Testis (tissue), 5 donors: ENCODE measurements around the gene TRUB2. TPM values are rescaled to one million over a fixed set of nuclear protein-coding genes. Genes with fewer than 3 reads are reported as not detected.

Source experiments
- DNase-seq: peaks from one replicate; pipeline ENCODE4 v3.0.0-alpha.2; 2019
- H3K27ac ChIP-seq, 2 donors: fragments of 200-600 bp; sonication (generic); one replicate each; pipeline ENCODE4 v1.5.1; 2019
- H3K27me3 ChIP-seq: fragments of 200-600 bp; sonication (generic); one replicate; pipeline ENCODE4 v1.5.1; 2019
- H3K36me3 ChIP-seq: fragments of 200-600 bp; sonication (generic); one replicate; pipeline ENCODE4 v1.5.1; 2017; ENCODE audit warnings: low read depth; ENCODE audit errors: missing control alignments
- H3K4me1 ChIP-seq: fragments of 200-600 bp; sonication (generic); one replicate; pipeline ENCODE4 v1.5.1; 2019
- H3K4me3 ChIP-seq, 2 donors: fragments of 200-600 bp; sonication (generic); one replicate each; pipeline ENCODE4 v1.5.1; 2017 to 2019
- H3K9me3 ChIP-seq: fragments of 200-600 bp; sonication (generic); one replicate; pipeline ENCODE4 v1.5.1; 2017
- CTCF ChIP-seq, 3 experiments: fragments of 450-650 bp in 2 of 3; fragments of 200-600 bp in 1 of 3; sonication (generic) in 1 of 3; IDR thresholded peaks; one replicate each; pipeline ENCODE4 v1.5.1; 2016 to 2019; ENCODE audit warnings: antibody characterized with exemption in 3 of 3, mild to moderate bottlenecking in 2 of 3, moderate library complexity in 1 of 3
- POLR2A ChIP-seq: fragments of 450-650 bp; IDR thresholded peaks from one replicate; pipeline ENCODE4 v1.6.1; 2017; ENCODE audit warnings: antibody characterized with exemption, mild to moderate bottlenecking, moderate library complexity
- WGBS, 2 donors: methylation state at CpG; one replicate each; pipeline ENCODE4 v1.1.5; 2018; 5-methylcytosine and 5-hydroxymethylcytosine counted together
- intact Hi-C: fragments of 100-400 bp; cut with DNase I; formaldehyde crosslinking; loops from one replicate; pipeline ENCODE4 v1.15.1; 2023; ENCODE audit warnings: low total_unique reads
- long read RNA-seq, 2 donors: transcript quantifications; one replicate each; lab custom pipeline, GENCODE V29; 2026
- polyA plus RNA-seq: library from polyadenylated mRNA; stranded (reverse); fragments of 350-450 nt; fragmentation: Illumina TruSeq; extraction: RNeasy Lipid Tissue Mini Kit (QIAGEN cat#74804); gene quantifications from one replicate; pipeline ENCODE4 v1.2.3, GENCODE V29; 2014; ENCODE audit warnings: low read depth, low replicate concordance; ENCODE audit not compliant: insufficient read depth
- total RNA-seq, 2 donors: library from RNA; depleted of rRNA; stranded (reverse); fragments of >200 nt; gene quantifications; one replicate each; pipeline ENCODE4 v1.2.3, GENCODE V29; 2016

TRUB2 gene
- total RNA-seq (10 to 100 TPM; 14.6 to 15.0 TPM), polyA plus RNA-seq (29.7 TPM)
- long read RNA-seq, donor 1, full-length matches to known transcripts: 19 of 26 reads
- long read RNA-seq, donor 1, partial matches to known transcripts: 7 of 26 reads
- long read RNA-seq, donor 1, other reads (novel, unspliced or antisense): 0 of 26 reads
- long read RNA-seq, donor 2, full-length matches to known transcripts: 11 of 11 reads
- long read RNA-seq, donor 2, partial matches to known transcripts: 0 of 11 reads
- long read RNA-seq, donor 2, other reads (novel, unspliced or antisense): 0 of 11 reads

- 0% methylated on average over 23 to 81 of the region's 83 CpGs for WGBS, 2 donors
These were observed at the start of gene TRUB2, which contains the start of gene COQ4 for GRCh38 chr9:128322404-128323211. TSS of gene TRUB2 (minus strand) at chr9:128322447. CDS start at chr9:128322408, 39 bp downstream. TSS of gene COQ4 (plus strand) at chr9:128322839. CDS start at chr9:128322859, 20 bp downstream.

GRCh38 chr9:128371630-128372117 is 49.4 kb upstream of the TRUB2 start:
- intact Hi-C loops: loop anchor here (5.0 kb wide), 1 partner anchor 1599 kb away; no protein-coding TSS in a partner anchor
- Histone ChIP-seq H3K4me3 (peak overlapping the region; percentile 70 to 78), H3K36me3 (no peaks in the 10 kb centered on the region), H3K4me1 (peaks cover 14% of the 10 kb centered on the region), H3K9me3 (no peaks in the 10 kb centered on the region), H3K27ac (peak overlapping the region in 1 of 2 donors; percentile 91), H3K27me3 (no peaks in the 10 kb centered on the region)
- WGBS, 2 donors: 0% methylated on average over 10 of the region's 10 CpGs
- DNase-seq: no peak
- TF ChIP-seq CTCF (IDR thresholded peaks at IDR 0.05): no peak
- TF ChIP-seq POLR2A: no peak

More at GRCh38 chr9:128322404-128323211, at the start of gene TRUB2, which contains the start of gene COQ4:
- intact Hi-C loops: no loop called here
- Histone ChIP-seq H3K27me3 (no peaks in the 10 kb centered on the region), H3K27ac (peak within 1 kb of the TSS; percentile 86 to 89), H3K36me3 (no peaks in the 10 kb centered on the region), H3K9me3 (no peaks in the 10 kb centered on the region), H3K4me1 (peaks cover 6% of the 10 kb centered on the region), H3K4me3 (peak within 1 kb of the TSS; percentile 86 to 94)
- TF ChIP-seq POLR2A (no peak), CTCF (IDR thresholded peaks at IDR 0.05) (peak in 1 of 3 experiments; percentile 5)
- peak; percentile 97 for DNase-seq

- intact Hi-C loops: loop anchor here (5.0 kb wide), 1 partner anchor 1599 kb away; no protein-coding TSS in a partner anchor
- peak; percentile 97 for DNase-seq
- Histone ChIP-seq H3K27me3 (no peaks in the 10 kb centered on the region), H3K36me3 (no peaks in the 10 kb centered on the region), H3K27ac (peak within 1 kb of the TSS; percentile 55 to 91), H3K4me3 (peak within 1 kb of the TSS; percentile 70 to 78), H3K9me3 (no peaks in the 10 kb centered on the region), H3K4me1 (peaks cover 14% of the 10 kb centered on the region)
- TF ChIP-seq POLR2A (peak; percentile 85), CTCF (IDR thresholded peaks at IDR 0.05) (no peak)
- 0 to 1% methylated on average over 37 to 43 of the region's 55 CpGs for WGBS, 2 donors
These were observed 48.7 kb upstream of the TRUB2 start, which contains the start of gene URM1 for GRCh38 chr9:128370752-128371629. TSS of gene URM1 (plus strand) at chr9:128371374. CDS start at chr9:128371381, 7 bp downstream.

GRCh38 chr9:128370367-128370751 is 48.1 kb upstream of the TRUB2 start:
- no peak for TF ChIP-seq POLR2A
- no peak for TF ChIP-seq CTCF (IDR thresholded peaks at IDR 0.05)

More at GRCh38 chr9:128370367-128370751, 48.1 kb upstream of the TRUB2 start:
- DNase-seq: no peak
- H3K4me1 ChIP-seq: peaks cover 14% of the 10 kb centered on the region
- peak overlapping the region; percentile 55 to 91 for H3K27ac ChIP-seq
- intact Hi-C loops: loop anchor here (5.0 kb wide), 1 partner anchor 1598 kb away; no protein-coding TSS in a partner anchor
- no peaks in the 10 kb centered on the region for H3K9me3 ChIP-seq
- no peaks in the 10 kb centered on the region for H3K36me3 ChIP-seq
- H3K4me3 ChIP-seq: peak overlapping the region; percentile 70 to 78
- H3K27me3 ChIP-seq: no peaks in the 10 kb centered on the region
